Activated naive CD4-positive, alpha-beta T cell (primary cell): Measurements from ENCODE around the gene POFUT1.
"Not testable (repeated sequence)": the region's sequence is repeated elsewhere in the genome, so short reads cannot be mapped to it uniquely, and the experiment has no call there.

Experiments used
- DNase-seq, 4 experiments: peaks; one replicate each; lab custom pipeline; 2025; lab: John Stamatoyannopoulos, UW

POFUT1 gene

DNA sequence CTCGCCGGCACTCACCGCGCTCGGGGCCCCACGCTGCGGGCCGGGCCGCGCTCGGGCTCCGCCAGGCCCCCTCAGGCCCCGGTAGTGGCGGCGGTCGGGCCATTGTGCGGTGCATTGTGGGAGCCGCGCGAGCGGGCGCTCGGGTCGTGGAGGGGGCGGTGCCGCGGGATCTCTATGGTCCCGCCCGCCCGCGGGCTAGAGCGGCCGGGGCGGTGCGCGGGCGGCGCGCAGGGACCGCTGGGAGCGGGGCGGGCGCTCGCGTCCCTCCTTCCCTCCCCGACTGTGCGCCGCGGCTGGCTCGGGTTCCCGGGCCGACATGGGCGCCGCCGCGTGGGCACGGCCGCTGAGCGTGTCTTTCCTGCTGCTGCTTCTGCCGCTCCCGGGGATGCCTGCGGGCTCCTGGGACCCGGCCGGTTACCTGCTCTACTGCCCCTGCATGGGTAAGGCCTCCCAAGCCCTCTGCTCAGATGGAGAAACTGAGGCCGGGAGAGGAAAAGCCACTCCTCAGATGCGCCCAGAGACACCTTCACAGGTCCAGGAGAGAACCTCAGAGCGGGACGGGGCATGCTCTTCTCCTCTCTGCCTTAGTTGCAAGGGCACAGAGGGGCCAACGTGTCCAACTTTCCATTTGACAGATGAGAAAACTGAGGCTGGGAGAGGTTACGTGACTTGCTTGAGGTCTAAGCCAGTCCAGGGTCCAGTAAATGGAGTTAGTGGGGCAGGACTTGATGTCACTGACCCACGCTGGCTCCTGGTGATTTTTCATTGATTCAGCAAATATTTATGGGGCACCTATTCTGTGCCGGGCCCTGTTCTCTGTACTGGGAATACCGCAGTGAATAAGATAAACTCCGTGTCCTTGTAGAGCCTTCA is at the start of gene POFUT1, which contains the start of gene PLAGL2:
Gene POFUT1 (plus strand): TSS at position 255 of the 873 bp plus-strand sequence. CDS start 62 bp downstream, at position 317.
Gene PLAGL2 (minus strand): TSS at position 118 of the 873 bp plus-strand sequence. CDS start 5,565 bp downstream, outside the sequence.
- DNase-seq: peak; percentile 68 to 87 (median 74)

- DNase-seq: no peak
These were observed 49.3 kb upstream of the POFUT1 start for GRCh38 chr20:32158351-32158750.

GRCh38 chr20:32158943-32159660 is 48.6 kb upstream of the POFUT1 start:
- no peak for DNase-seq

- DNase-seq: no peak
These were observed 47.9 kb upstream of the POFUT1 start for GRCh38 chr20:32159766-32160221.

- no peak for DNase-seq
These were observed 47.3 kb upstream of the POFUT1 start for GRCh38 chr20:32160341-32160740.

- DNase-seq: no peak
These were observed 45.3 kb upstream of the POFUT1 start for GRCh38 chr20:32162351-32162750.

GRCh38 chr20:32163951-32164350 is 43.7 kb upstream of the POFUT1 start:
- DNase-seq: no peak

DNA sequence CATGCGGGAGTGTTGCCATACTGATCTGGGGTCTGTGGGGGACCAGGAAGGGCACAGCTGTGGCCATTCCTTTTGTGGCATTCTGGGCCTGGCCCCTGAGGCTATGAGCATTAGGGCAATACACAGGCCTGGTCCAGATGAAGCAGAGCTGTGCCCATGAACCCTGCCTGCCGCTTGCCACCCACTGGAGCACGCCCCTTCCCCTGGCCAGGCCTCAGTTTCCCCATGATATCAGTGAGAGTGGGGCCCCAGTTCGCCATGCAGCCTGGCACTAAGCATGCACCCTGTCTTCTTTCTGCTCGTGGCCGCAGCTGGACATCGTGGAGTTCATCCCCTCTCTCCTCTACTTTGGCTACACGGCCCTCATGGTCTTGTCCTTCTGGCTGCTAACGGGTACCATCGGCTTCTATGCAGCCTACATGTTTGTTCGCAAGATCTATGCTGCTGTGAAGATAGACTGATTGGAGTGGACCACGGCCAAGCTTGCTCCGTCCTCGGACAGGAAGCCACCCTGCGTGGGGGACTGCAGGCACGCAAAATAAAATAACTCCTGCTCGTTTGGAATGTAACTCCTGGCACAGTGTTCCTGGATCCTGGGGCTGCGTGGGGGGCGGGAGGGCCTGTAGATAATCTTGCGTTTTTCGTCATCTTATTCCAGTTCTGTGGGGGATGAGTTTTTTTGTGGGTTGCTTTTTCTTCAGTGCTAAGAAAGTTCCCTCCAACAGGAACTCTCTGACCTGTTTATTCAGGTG is 42.5 kb upstream of the POFUT1 start:
- no peak for DNase-seq

- DNase-seq: no peak
These were observed 41.7 kb upstream of the POFUT1 start for GRCh38 chr20:32165836-32166545.

DNA sequence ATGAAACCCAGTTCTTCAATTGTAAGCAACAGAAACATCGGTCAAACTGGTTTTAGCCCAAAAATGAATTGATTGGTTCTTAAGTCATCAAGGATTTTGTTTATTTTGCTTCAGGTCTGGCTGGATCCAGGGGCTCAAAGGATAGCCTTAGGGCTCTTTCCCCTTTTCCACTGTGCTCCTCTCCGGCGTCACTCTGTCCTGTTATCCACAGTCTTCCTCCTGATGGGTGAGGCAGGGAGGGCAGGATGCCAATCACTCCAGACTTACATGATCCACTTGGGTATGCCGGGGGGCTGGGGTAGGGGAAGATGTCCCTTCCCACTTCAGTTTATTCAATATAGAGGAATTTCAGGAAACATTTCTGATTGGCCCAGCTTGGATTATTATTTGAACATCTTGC is 40.1 kb upstream of the POFUT1 start:
- no peak for DNase-seq

DNA sequence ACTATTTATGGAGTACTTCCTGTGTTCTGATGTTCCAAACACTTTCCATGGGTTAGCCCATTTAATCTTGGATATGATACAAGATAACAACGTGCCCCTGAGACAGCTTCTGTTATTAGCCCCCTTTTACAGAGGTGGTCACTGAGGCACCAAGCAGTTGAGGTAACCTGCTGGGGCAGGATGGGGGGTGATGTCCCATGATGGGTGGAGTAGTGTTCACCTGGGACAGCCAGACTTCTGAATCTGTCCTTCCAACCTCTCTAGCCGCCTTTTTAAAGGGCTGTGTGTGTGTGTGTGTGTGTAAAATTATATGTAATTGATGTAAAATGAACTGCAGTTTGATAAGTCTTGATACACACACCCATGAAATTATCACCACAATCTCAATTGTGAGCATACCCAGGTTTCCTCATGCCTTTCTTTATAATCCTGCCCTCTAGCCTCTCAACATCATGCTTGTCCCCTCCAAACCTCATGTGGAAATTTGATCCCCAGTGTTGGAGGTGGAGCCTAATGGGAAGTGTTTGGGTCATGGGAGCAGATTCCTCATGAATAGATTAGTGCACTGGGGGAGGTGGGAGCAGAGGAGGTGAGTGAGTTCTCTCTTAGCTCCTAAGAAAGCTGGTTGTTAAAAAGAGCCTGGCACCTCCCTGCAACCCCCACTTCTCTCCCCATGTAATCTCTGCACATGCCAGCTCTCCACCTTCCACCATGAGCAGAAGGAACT is 39.3 kb upstream of the POFUT1 start:
- no peak for DNase-seq

DNA sequence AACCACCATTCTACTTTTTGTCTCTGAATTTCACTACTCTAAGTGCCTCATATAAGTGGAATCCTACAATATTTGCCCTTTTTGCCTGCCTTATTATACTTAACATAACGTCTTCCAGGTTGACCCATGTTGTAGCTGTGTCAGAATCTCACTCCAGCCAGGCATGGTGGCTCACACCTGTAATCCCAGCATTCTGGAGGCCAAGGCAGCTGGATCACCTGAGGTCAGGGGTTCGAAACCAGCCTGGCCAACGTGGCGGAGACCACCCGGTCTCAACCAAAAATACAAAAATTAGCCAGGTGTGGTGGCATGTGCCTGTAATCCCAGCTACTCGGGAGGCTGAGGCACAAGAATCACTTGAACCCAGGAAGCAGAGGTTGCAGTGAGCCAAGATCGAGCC is 30.0 kb upstream of the POFUT1 start:
- not testable (repeated sequence) for DNase-seq

GRCh38 chr20:32179515-32179914 is 28.2 kb upstream of the POFUT1 start:
- no peak for DNase-seq

DNA sequence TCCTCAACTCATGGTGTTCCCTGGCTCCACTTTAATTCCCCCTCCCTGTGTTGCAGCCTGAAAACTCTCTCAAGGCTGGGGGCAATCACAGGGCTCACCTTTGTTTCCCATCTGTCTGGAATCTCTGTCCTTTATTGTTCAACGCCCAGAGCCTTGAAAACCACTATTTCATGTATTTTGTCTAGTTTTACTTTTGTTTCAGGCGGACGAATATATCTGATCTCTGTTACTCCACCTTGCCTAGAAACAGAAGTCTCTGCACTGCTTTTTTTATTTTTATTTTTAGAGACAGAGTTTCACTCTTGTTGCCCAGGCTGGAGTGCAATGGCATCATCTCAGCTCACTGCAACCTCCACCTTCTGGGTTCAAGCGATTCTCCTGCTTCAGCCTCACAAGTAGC is 27.7 kb upstream of the POFUT1 start:
- DNase-seq: no peak

- DNase-seq: no peak
These were observed 26.1 kb upstream of the POFUT1 start for GRCh38 chr20:32181606-32182005.

- no peak for DNase-seq
These were observed 23.6 kb upstream of the POFUT1 start for GRCh38 chr20:32183947-32184635.

DNA sequence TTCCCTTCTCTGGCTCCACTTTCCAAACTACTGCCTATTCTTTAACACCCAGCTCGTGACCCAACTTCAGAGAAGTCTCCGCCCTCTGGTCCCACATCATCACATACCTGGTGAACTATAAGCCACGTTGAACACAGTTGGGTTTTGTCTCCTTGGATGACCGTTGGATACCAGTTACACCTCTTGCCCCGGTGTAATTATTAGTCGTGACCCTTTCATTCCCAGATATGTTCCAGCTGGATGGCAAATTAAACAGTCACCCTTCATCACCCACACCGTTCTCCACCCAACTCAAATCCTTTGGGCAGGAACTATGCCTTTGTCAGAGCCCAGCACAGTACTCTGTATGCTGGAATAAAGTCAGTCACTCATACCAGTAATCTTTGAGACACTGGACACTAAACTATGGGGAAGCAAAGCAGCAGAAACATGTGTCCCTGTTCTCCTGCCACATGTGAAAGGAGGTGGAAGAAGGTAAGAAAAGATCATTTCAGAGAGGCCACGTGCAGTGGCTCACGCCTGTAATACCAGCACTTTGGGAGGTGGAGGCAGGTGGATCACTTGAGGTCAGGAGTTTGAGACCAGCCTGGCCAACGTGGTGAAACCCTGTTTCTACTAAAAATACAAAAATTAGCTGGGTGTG is 22.6 kb upstream of the POFUT1 start:
- DNase-seq: no peak

- no peak for DNase-seq
These were observed 21.2 kb upstream of the POFUT1 start for GRCh38 chr20:32186506-32186905.

DNA sequence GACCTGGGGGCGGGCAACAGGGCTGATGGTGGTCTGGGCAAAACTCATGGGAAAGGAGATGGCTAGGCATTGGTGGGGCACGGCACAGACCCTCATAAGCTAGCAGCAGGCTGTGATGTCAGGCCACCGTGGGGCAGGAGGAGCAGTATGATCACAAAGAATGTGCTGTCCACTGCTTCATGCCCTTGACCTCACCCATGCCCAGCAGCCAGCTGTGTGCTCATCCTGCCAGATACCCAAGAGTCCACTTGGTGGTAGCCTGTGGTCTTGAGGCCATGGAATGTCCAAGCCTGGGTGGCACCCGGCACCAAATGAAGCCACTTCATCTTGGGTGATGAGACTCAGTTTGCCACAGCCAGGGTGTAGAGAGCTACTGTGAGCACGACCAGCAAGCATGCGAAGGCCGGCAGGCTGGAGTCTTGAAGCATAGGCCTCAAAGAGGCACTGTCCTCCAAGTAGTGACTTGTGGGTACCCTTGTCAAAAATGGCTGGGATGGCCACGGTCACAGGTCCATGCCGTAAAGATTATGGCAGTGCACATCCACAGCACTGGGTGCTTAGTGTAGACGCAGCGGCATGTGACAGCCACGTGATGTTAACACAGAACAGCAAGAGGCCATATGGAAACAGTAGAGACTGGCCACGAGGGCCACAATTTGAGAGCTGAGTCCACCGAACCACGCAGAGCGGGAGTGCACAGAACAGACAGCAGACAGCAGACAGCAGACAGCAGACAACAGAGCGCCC is 19.1 kb upstream of the POFUT1 start:
- DNase-seq: no peak
